ENCODE measurements around the gene MOB3B.

The MOB3B gene

DNA sequence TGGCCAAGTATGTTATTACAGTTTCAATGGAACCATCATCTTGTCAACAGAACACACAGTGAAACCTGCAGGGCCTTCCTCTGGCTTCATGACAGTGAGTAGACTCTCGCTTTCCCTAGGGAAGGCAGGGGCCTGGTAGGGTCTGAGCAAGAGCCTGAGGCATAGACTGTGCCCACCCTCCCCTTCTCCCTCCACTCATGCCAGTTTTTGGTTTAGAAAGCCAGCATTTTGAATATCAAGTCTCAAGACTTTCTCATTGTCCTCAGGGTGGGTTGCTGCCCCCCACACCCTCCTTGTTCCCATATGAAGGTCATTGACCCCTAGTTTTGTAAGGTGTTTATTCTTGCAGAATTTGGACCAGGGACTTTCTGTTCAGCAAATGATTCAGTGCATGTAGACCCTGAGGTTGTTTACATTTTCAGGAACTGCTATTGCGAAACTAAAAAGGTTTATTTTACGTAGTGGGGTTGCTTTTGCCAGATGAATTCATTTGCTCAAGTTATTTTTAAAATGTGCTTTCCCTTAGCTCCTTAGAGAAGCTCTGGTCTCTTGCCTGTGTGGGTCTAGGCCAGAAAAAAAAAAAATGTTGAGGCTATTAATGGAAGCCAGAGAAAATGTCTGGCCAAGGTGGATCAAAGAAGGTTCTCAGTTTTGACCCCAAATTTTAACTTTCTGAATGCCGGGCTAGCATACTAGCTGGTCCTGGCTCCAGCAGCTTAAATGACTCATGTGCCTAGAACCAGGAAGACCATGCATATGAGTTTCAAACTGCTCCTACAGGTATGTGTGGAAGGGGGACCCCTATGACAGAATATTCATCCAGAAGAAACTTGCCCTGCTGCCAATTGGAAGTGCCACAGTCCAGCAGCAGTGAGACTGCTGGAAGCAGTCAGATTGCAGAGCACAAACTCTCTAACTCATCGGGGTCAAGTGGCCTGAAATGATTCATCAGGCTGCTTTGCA is 10.1 kb upstream of the MOB3B start:
- TF ChIP-seq, protein P1, sequence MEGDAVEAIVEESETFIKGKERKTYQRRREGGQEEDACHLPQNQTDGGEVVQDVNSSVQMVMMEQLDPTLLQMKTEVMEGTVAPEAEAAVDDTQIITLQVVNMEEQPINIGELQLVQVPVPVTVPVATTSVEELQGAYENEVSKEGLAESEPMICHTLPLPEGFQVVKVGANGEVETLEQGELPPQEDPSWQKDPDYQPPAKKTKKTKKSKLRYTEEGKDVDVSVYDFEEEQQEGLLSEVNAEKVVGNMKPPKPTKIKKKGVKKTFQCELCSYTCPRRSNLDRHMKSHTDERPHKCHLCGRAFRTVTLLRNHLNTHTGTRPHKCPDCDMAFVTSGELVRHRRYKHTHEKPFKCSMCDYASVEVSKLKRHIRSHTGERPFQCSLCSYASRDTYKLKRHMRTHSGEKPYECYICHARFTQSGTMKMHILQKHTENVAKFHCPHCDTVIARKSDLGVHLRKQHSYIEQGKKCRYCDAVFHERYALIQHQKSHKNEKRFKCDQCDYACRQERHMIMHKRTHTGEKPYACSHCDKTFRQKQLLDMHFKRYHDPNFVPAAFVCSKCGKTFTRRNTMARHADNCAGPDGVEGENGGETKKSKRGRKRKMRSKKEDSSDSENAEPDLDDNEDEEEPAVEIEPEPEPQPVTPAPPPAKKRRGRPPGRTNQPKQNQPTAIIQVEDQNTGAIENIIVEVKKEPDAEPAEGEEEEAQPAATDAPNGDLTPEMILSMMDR (IDR thresholded peaks at IDR 0.05; ENCODE audit: low read depth, low read length): no peak
- Histone ChIP-seq H3K4me3 (ENCODE audit: low read depth, low read length) (no peak overlapping the region), H3K27ac (no peak overlapping the region), H3K36me3 (peaks cover 3% of the 10 kb centered on the region; the same call in 1 of the 2 replicates), H3K9me3 (ENCODE audit: severe bottlenecking) (no peaks in the 10 kb centered on the region), H3K27me3 (ENCODE audit: insufficient read depth, low read depth, severe bottlenecking) (no peaks in the 10 kb centered on the region)
- DNase-seq: no peak

GRCh38 chr9:27538647-27539046 is 9.0 kb upstream of the MOB3B start:
- no peak for DNase-seq
- Histone ChIP-seq H3K27ac (no peak overlapping the region), H3K9me3 (ENCODE audit: severe bottlenecking) (no peaks in the 10 kb centered on the region), H3K27me3 (ENCODE audit: insufficient read depth, low read depth, severe bottlenecking) (no peaks in the 10 kb centered on the region), H3K36me3 (peaks cover 2% of the 10 kb centered on the region; the same call in 1 of the 2 replicates), H3K4me3 (ENCODE audit: low read depth, low read length) (no peak overlapping the region)
- TF ChIP-seq, protein P1 (IDR thresholded peaks at IDR 0.05; ENCODE audit: low read depth, low read length): no peak

- TF ChIP-seq, protein P1 (IDR thresholded peaks at IDR 0.05; ENCODE audit: low read depth, low read length): no peak
- DNase-seq: no peak
- no peaks in the 10 kb centered on the region for H3K9me3 ChIP-seq (ENCODE audit: severe bottlenecking)
- H3K27me3 ChIP-seq (ENCODE audit: insufficient read depth, low read depth, severe bottlenecking): no peaks in the 10 kb centered on the region
- no peak overlapping the region for H3K4me3 ChIP-seq (ENCODE audit: low read depth, low read length)
- no peaks in the 10 kb centered on the region for H3K36me3 ChIP-seq
- no peak overlapping the region for H3K27ac ChIP-seq
Observed at GRCh38 chr9:27537756-27538155, 8.1 kb upstream of the MOB3B start.

- H3K27ac ChIP-seq: no peak overlapping the region
- no peak for DNase-seq
- H3K9me3 ChIP-seq (ENCODE audit: severe bottlenecking): no peaks in the 10 kb centered on the region
- no peak overlapping the region for H3K4me3 ChIP-seq (ENCODE audit: low read depth, low read length)
- TF ChIP-seq, protein P1 (IDR thresholded peaks at IDR 0.05; ENCODE audit: low read depth, low read length): no peak
- no peaks in the 10 kb centered on the region for H3K27me3 ChIP-seq (ENCODE audit: insufficient read depth, low read depth, severe bottlenecking)
- H3K36me3 ChIP-seq: no peaks in the 10 kb centered on the region
Observed at GRCh38 chr9:27537027-27537435, 7.4 kb upstream of the MOB3B start.

- Histone ChIP-seq H3K36me3 (no peaks in the 10 kb centered on the region), H3K27ac (no peak overlapping the region), H3K27me3 (ENCODE audit: insufficient read depth, low read depth, severe bottlenecking) (no peaks in the 10 kb centered on the region), H3K4me3 (ENCODE audit: low read depth, low read length) (no peak overlapping the region), H3K9me3 (ENCODE audit: severe bottlenecking) (no peaks in the 10 kb centered on the region)
- no peak for DNase-seq
- TF ChIP-seq, protein P1 (IDR thresholded peaks at IDR 0.05; ENCODE audit: low read depth, low read length): no peak
Observed at GRCh38 chr9:27536168-27536567, 6.6 kb upstream of the MOB3B start.

Data from WERI-Rb-1 (cell line).